ENCODE measurements around the gene PCCA. TPM values are rescaled to one million over a fixed set of nuclear protein-coding genes. Genes with fewer than 3 reads are reported as not detected.

Gene PCCA
- total and polyA plus RNA-seq, 2 donors (not counting 1 experiment from before 2014, with no cell fraction given) = 4.8 to 17.4 TPM

GRCh38 chr13:100339411-100339940, 250.6 kb downstream of the PCCA start:
- H3K4me3 ChIP-seq (ENCODE audit: control extremely low read depth in 1 of 5, extremely low read depth in 1 of 5, insufficient read depth in 1 of 5, low read depth in 2 of 5, low read length in 4 of 5) = no peak overlapping the region
- 100% methylated on average over 4 of the region's 8 CpGs for WGBS (ENCODE audit: insufficient coverage)

GRCh38 chr13:100340865-100341264, 252.0 kb downstream of the PCCA start:
- Histone ChIP-seq H3K4me3 (ENCODE audit: control extremely low read depth in 1 of 5, extremely low read depth in 1 of 5, insufficient read depth in 1 of 5, low read depth in 2 of 5, low read length in 4 of 5) (no peak overlapping the region), H2AFZ (ENCODE audit: insufficient read depth, low read depth, low read length, poor library complexity, severe bottlenecking) (no peak overlapping the region), H3K36me3 (replicated peaks in 1 of 2; ENCODE audit: control extremely low read depth in 1 of 2, control insufficient read depth in 1 of 2, extremely low read depth in 1 of 2, insufficient read depth in 2 of 2, low read length in 1 of 2) (no peaks in the 10 kb centered on the region), H3K4me1 (ENCODE audit: control insufficient read depth in 2 of 2, insufficient read depth in 2 of 2, low read length in 2 of 2) (no peaks in the 10 kb centered on the region), H3K27me3 (replicated peaks in 1 of 4; ENCODE audit: control extremely low read depth in 1 of 4, control insufficient read depth in 3 of 4, insufficient read depth in 4 of 4, low read length in 3 of 4) (no peaks in the 10 kb centered on the region), H3K9ac (ENCODE audit: low read length) (no peak overlapping the region), H3K4me2 (replicated peaks; ENCODE audit: low read depth, low read length, poor library complexity, severe bottlenecking) (no peak overlapping the region), H3K79me2 (ENCODE audit: control insufficient read depth, insufficient read depth, low read length) (no peaks in the 10 kb centered on the region), H3K9me3 (ENCODE audit: control extremely low read depth in 1 of 3, control insufficient read depth in 2 of 3, insufficient read depth in 1 of 3, low read length in 2 of 3) (peaks cover 0 to 2% (median 0%) of the 10 kb centered on the region in 3 donors), H3K27ac (ENCODE audit: low read length in 2 of 2) (no peak overlapping the region), H4K20me1 (ENCODE audit: control insufficient read depth, insufficient read depth, low read length, poor library complexity, severe bottlenecking) (no peaks in the 10 kb centered on the region)
- Mint-ChIP-seq H3K27me3 (no peaks in the 10 kb centered on the region), H3K4me1 (no peaks in the 10 kb centered on the region), H3K9me3 (ENCODE audit: insufficient read depth) (no peaks in the 10 kb centered on the region), H3K27ac (no peak overlapping the region), H3K4me3 (no peak overlapping the region)
- POLR2A ChIA-PET = no interaction called here
- TF ChIP-seq CTCF (IDR thresholded peaks at IDR 0.05) (no peak), EZH2 (IDR thresholded peaks at IDR 0.05; ENCODE audit: borderline replicate concordance, insufficient read depth, low read depth, low read length, poor library complexity, severe bottlenecking) (no peak)
- intact Hi-C loops (cut with micrococcal nuclease) = no loop called here
- no CpG with 5 or more reads among the region's 2 CpGs for WGBS (ENCODE audit: insufficient coverage)
- no peak for DNase-seq
- CTCF ChIA-PET = no interaction called here
- no peak for ATAC-seq (ENCODE audit: low read depth)

More at GRCh38 chr13:100339411-100339940, 250.6 kb downstream of the PCCA start:
- Mint-ChIP-seq H3K4me3 (no peak overlapping the region), H3K4me1 (no peaks in the 10 kb centered on the region), H3K9me3 (ENCODE audit: insufficient read depth) (peaks cover 2% of the 10 kb centered on the region), H3K27ac (no peak overlapping the region), H3K27me3 (no peaks in the 10 kb centered on the region)
- POLR2A ChIA-PET = no interaction called here
- no peak for TF ChIP-seq CTCF (IDR thresholded peaks at IDR 0.05)
- no peak for TF ChIP-seq EZH2 (IDR thresholded peaks at IDR 0.05; ENCODE audit: borderline replicate concordance, insufficient read depth, low read depth, low read length, poor library complexity, severe bottlenecking)
- Histone ChIP-seq H3K9me3 (ENCODE audit: control extremely low read depth in 1 of 3, control insufficient read depth in 2 of 3, insufficient read depth in 1 of 3, low read length in 2 of 3) (peaks cover 0 to 4% (median 2%) of the 10 kb centered on the region in 3 donors), H3K4me1 (ENCODE audit: control insufficient read depth in 2 of 2, insufficient read depth in 2 of 2, low read length in 2 of 2) (no peaks in the 10 kb centered on the region), H3K79me2 (ENCODE audit: control insufficient read depth, insufficient read depth, low read length) (no peaks in the 10 kb centered on the region), H3K27me3 (replicated peaks in 1 of 4; ENCODE audit: control extremely low read depth in 1 of 4, control insufficient read depth in 3 of 4, insufficient read depth in 4 of 4, low read length in 3 of 4) (no peaks in the 10 kb centered on the region), H3K4me2 (replicated peaks; ENCODE audit: low read depth, low read length, poor library complexity, severe bottlenecking) (no peak overlapping the region), H3K27ac (ENCODE audit: low read length in 2 of 2) (no peak overlapping the region), H3K9ac (ENCODE audit: low read length) (no peak overlapping the region), H4K20me1 (ENCODE audit: control insufficient read depth, insufficient read depth, low read length, poor library complexity, severe bottlenecking) (no peaks in the 10 kb centered on the region), H2AFZ (ENCODE audit: insufficient read depth, low read depth, low read length, poor library complexity, severe bottlenecking) (no peak overlapping the region), H3K36me3 (replicated peaks in 1 of 2; ENCODE audit: control extremely low read depth in 1 of 2, control insufficient read depth in 1 of 2, extremely low read depth in 1 of 2, insufficient read depth in 2 of 2, low read length in 1 of 2) (no peaks in the 10 kb centered on the region)
- no peak for DNase-seq
- intact Hi-C loops (cut with micrococcal nuclease) = no loop called here
- no peak for ATAC-seq (ENCODE audit: low read depth)
- CTCF ChIA-PET = no interaction called here
